ENCODE results near the gene HARBI1. TPM values are rescaled to one million over a fixed set of nuclear protein-coding genes. Genes with fewer than 3 reads are reported as not detected.

The HARBI1 gene
- total RNA-seq, 2 experiments from 2014 or later = 18.2 to 18.7 TPM

GRCh38 chr11:46617972-46618314 is 916 bp upstream of the HARBI1 start:
- H3K27ac ChIP-seq (ENCODE audit: low read depth in 1 of 2, low read length in 2 of 2) = peak overlapping the region; percentile 98 to 99
- no peak for ATAC-seq (ENCODE audit: poor library complexity)
- peaks cover 47% of the 10 kb centered on the region for H3K36me3 Mint-ChIP-seq (ENCODE audit: low read depth)
- H3K27me3 Mint-ChIP-seq = no peaks in the 10 kb centered on the region
- H3K9me3 ChIP-seq (ENCODE audit: control insufficient read depth in 1 of 2, insufficient read depth in 1 of 2, low read length in 2 of 2) = no peaks in the 10 kb centered on the region
- TF ChIP-seq, protein P1, sequence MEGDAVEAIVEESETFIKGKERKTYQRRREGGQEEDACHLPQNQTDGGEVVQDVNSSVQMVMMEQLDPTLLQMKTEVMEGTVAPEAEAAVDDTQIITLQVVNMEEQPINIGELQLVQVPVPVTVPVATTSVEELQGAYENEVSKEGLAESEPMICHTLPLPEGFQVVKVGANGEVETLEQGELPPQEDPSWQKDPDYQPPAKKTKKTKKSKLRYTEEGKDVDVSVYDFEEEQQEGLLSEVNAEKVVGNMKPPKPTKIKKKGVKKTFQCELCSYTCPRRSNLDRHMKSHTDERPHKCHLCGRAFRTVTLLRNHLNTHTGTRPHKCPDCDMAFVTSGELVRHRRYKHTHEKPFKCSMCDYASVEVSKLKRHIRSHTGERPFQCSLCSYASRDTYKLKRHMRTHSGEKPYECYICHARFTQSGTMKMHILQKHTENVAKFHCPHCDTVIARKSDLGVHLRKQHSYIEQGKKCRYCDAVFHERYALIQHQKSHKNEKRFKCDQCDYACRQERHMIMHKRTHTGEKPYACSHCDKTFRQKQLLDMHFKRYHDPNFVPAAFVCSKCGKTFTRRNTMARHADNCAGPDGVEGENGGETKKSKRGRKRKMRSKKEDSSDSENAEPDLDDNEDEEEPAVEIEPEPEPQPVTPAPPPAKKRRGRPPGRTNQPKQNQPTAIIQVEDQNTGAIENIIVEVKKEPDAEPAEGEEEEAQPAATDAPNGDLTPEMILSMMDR (IDR thresholded peaks at IDR 0.05) = peak; percentile 7
- intact Hi-C loops (cut with DNase I, micrococcal nuclease) = loop anchor here (1.0 to 10.0 kb wide), 9 partner anchors 24 to 773 kb away; partner anchors contain the start of genes AMBRA1 (in 1 of the 2), ARHGAP1 (in 1 of the 2), CRY2 (in 1 of the 2) and ZNF408 (in 1 of the 2)
- H3K4me1 Mint-ChIP-seq (ENCODE audit: low read depth) = peaks cover 53% of the 10 kb centered on the region
- no peaks in the 10 kb centered on the region for H3K9me3 Mint-ChIP-seq
- peaks cover 44% of the 10 kb centered on the region for H3K4me1 ChIP-seq (ENCODE audit: insufficient read depth, low read length)
- peak overlapping the region; percentile 97 for H3K27ac Mint-ChIP-seq
- peak overlapping the region; percentile 100 for H3K4me3 Mint-ChIP-seq
- ChIA-PET CTCF (interaction anchor here (0.7 to 2.3 kb wide), 11 partner anchors 10 to 934 kb away, joined by 3 to 9 read pairs (median 5); partner anchors contain the start of genes AMBRA1, ARHGAP1 and ZNF408), POLR2A (interaction anchor here (0.8 to 4.7 kb wide), 15 partner anchors 10 to 1097 kb away, joined by 3 to 35 read pairs (median 6); partner anchors contain the start of genes AGBL2, AMBRA1, ARHGAP1 and DDB2)
- peak overlapping the region; percentile 76 for H3K4me3 ChIP-seq (ENCODE audit: low read length)
- DNase-seq = no peak
- H3K36me3 ChIP-seq (ENCODE audit: insufficient read depth, low read length) = peaks cover 18% of the 10 kb centered on the region
- no peaks in the 10 kb centered on the region for H3K27me3 ChIP-seq (ENCODE audit: control insufficient read depth in 1 of 2, insufficient read depth in 2 of 2, low read length in 2 of 2)

GRCh38 chr11:46616551-46617133 is 385 bp downstream of the HARBI1 start:
- Histone ChIP-seq H3K9me3 (ENCODE audit: control insufficient read depth in 1 of 2, insufficient read depth in 1 of 2, low read length in 2 of 2) (no peaks in the 10 kb centered on the region), H3K4me1 (ENCODE audit: insufficient read depth, low read length) (peaks cover 50% of the 10 kb centered on the region), H3K36me3 (ENCODE audit: insufficient read depth, low read length) (peaks cover 7% of the 10 kb centered on the region), H3K27ac (ENCODE audit: low read depth in 1 of 2, low read length in 2 of 2) (peak overlapping the region; percentile 79 to 99), H3K4me3 (ENCODE audit: low read length) (peak overlapping the region; percentile 76), H3K27me3 (ENCODE audit: control insufficient read depth in 1 of 2, insufficient read depth in 2 of 2, low read length in 2 of 2) (no peaks in the 10 kb centered on the region)
- no peaks in the 10 kb centered on the region for H3K9me3 Mint-ChIP-seq
- TF ChIP-seq, protein P1 (IDR thresholded peaks at IDR 0.05) = no peak
- intact Hi-C loops (cut with DNase I, micrococcal nuclease) = loop anchor here (1.0 to 10.0 kb wide), 9 partner anchors 22 to 772 kb away; partner anchors contain the start of genes AMBRA1 (in 2 of the 2), ARHGAP1 (in 1 of the 2), CRY2 (in 1 of the 2) and ZNF408 (in 1 of the 2)
- ChIA-PET POLR2A (interaction anchor here (0.8 to 4.7 kb wide), 13 partner anchors 15 to 598 kb away, joined by 3 to 35 read pairs (median 6); partner anchors contain the start of genes AMBRA1, ARHGAP1, DDB2 and ZNF408), CTCF (interaction anchor here (0.9 to 2.3 kb wide), 7 partner anchors 23 to 935 kb away, joined by 3 to 9 read pairs (median 5); partner anchors contain the start of genes AMBRA1, ARHGAP1 and ZNF408)
- H3K4me1 Mint-ChIP-seq (ENCODE audit: low read depth) = peaks cover 46% of the 10 kb centered on the region
- ATAC-seq (ENCODE audit: poor library complexity) (no peak), DNase-seq (peak in 3 of 14 experiments; percentile 32 to 61 (median 47))
- H3K27me3 Mint-ChIP-seq = no peaks in the 10 kb centered on the region
- H3K36me3 Mint-ChIP-seq (ENCODE audit: low read depth) = peaks cover 36% of the 10 kb centered on the region
- peak overlapping the region; percentile 100 for H3K4me3 Mint-ChIP-seq
- H3K27ac Mint-ChIP-seq = peak overlapping the region; percentile 97

DNA sequence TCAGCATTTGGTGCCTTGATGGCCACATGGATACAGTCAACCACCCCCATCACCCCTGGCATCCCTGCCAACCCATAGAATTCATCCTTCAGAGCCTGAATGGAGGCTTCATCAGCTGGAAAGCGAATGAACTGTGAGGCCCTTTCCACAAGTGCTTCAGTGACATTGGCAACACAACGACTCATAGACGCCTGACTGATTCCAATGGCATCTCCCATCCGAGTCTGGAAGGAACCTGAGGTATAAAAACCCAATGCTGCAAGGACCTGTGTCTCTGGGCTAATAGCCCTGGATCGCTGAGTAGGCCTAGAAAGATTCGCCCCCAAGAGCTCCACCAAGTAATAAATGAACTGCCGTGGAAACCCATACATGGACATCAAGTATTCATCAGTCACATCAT is 1.3 kb downstream of the HARBI1 start:
- no peaks in the 10 kb centered on the region for H3K36me3 ChIP-seq (ENCODE audit: insufficient read depth, low read length)
- intact Hi-C loops (cut with DNase I, micrococcal nuclease) = loop anchor here (1.0 to 10.0 kb wide), 7 partner anchors 21 to 771 kb away; partner anchors contain the start of genes AMBRA1 (in 1 of the 2), ARHGAP1 (in 1 of the 2), CRY2 (in 1 of the 2) and ZNF408 (in 1 of the 2)
- no peaks in the 10 kb centered on the region for H3K27me3 ChIP-seq (ENCODE audit: control insufficient read depth in 1 of 2, insufficient read depth in 2 of 2, low read length in 2 of 2)
- H3K36me3 Mint-ChIP-seq (ENCODE audit: low read depth) = peaks cover 30% of the 10 kb centered on the region
- ATAC-seq (ENCODE audit: poor library complexity) (no peak), DNase-seq (no peak)
- H3K9me3 ChIP-seq (ENCODE audit: control insufficient read depth in 1 of 2, insufficient read depth in 1 of 2, low read length in 2 of 2) = no peaks in the 10 kb centered on the region
- H3K9me3 Mint-ChIP-seq = no peaks in the 10 kb centered on the region
- ChIA-PET CTCF (interaction anchor here (1.1 kb wide), 1 partner anchor 86 kb away, joined by 3 read pairs; no protein-coding TSS in a partner anchor), POLR2A (interaction anchor here (1.0 to 4.7 kb wide), 3 partner anchors 55 to 85 kb away, joined by 3 to 24 read pairs (median 5); partner anchors contain the start of genes ARHGAP1 and ZNF408)
- peaks cover 39% of the 10 kb centered on the region for H3K4me1 Mint-ChIP-seq (ENCODE audit: low read depth)
- peaks cover 51% of the 10 kb centered on the region for H3K4me1 ChIP-seq (ENCODE audit: insufficient read depth, low read length)
- H3K4me3 ChIP-seq (ENCODE audit: low read length) = no peak overlapping the region
- peak overlapping the region; percentile 97 for H3K27ac Mint-ChIP-seq
- H3K27me3 Mint-ChIP-seq = no peaks in the 10 kb centered on the region
- H3K27ac ChIP-seq (ENCODE audit: low read depth in 1 of 2, low read length in 2 of 2) = no peak overlapping the region
- TF ChIP-seq, protein P1 (IDR thresholded peaks at IDR 0.05) = no peak
- peak overlapping the region; percentile 100 for H3K4me3 Mint-ChIP-seq
